ENCODE measurements around the gene NBEA.

DNA sequence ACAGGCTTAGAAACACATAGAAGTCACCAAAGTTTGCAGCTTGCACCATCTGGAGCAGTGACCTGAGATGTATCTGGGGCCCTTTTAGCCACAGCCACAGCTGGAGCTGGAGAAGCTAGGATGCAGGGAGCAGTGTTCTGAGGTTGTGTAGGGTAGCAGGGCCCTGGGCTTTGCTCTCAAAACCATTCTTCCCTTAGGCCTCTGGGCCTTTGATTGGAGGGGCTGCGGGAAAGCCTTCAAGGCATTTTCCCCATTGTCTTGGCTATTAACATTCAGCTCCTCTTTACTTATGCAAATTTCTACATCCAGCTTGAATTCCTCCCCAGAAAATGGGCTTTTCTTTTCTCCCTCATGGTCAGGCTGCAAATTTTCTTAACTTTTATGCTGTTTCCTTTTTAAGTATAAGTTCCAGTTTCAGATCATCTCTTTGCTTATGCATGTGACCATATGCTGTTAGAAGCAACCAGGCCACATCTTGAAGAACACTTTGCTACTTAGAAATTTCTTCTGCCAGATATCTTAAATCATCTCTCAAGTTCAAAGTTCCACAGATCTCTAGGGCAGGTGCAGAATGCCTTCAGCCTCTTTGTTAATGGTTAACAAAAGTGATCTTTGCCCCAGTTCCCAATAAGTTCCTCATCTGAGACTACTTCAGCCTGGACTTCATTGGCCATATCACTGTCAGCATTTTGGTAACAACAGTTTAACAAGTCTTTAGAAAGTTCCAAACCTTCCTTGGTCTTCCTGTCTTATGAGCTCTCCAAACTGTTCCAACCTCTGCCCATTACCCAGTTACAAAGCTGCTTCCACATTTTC, 48.5 kb downstream of the NBEA start:
- TF ChIP-seq, protein P1, sequence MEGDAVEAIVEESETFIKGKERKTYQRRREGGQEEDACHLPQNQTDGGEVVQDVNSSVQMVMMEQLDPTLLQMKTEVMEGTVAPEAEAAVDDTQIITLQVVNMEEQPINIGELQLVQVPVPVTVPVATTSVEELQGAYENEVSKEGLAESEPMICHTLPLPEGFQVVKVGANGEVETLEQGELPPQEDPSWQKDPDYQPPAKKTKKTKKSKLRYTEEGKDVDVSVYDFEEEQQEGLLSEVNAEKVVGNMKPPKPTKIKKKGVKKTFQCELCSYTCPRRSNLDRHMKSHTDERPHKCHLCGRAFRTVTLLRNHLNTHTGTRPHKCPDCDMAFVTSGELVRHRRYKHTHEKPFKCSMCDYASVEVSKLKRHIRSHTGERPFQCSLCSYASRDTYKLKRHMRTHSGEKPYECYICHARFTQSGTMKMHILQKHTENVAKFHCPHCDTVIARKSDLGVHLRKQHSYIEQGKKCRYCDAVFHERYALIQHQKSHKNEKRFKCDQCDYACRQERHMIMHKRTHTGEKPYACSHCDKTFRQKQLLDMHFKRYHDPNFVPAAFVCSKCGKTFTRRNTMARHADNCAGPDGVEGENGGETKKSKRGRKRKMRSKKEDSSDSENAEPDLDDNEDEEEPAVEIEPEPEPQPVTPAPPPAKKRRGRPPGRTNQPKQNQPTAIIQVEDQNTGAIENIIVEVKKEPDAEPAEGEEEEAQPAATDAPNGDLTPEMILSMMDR (IDR thresholded peaks at IDR 0.05): no peak
- no peak for TF ChIP-seq POLR2A (IDR thresholded peaks at IDR 0.05)

Data from heart left ventricle (tissue), 13 donors.